Mononuclear cell (primary cell): ENCODE results near the gene AP4B1. TPM values are rescaled to one million over a fixed set of nuclear protein-coding genes. Genes with fewer than 3 reads are reported as not detected.
"Not testable (repeated sequence)": the region's sequence is repeated elsewhere in the genome, so short reads cannot be mapped to it uniquely, and the experiment has no call there.

Source experiments
- H3K27me3 ChIP-seq: 2 replicates; pipeline ENCODE4 v1.6.0; 2011; ENCODE audit warnings: low read length, control low read depth; ENCODE audit not compliant: insufficient read depth
- H3K4me1 ChIP-seq: 2 replicates; pipeline ENCODE4 v1.5.1; 2011; ENCODE audit warnings: mild to moderate bottlenecking, low read length, control low read depth; ENCODE audit not compliant: insufficient read depth
- H3K4me3 ChIP-seq: 2 replicates; pipeline ENCODE4 v1.5.1; 2011; ENCODE audit warnings: mild to moderate bottlenecking, low read length, moderate library complexity
- H3K9me3 ChIP-seq: 2 replicates; pipeline ENCODE4 v1.5.1; 2011; ENCODE audit warnings: low read depth, mild to moderate bottlenecking, control low read depth, low read length
- total RNA-seq: library from RNA; depleted of rRNA; stranded (reverse); fragments of >200 nt; gene quantifications from one replicate; pipeline ENCODE4 v1.2.3, GENCODE V29; 2012

The AP4B1 gene
- 22.4 TPM for total RNA-seq

DNA sequence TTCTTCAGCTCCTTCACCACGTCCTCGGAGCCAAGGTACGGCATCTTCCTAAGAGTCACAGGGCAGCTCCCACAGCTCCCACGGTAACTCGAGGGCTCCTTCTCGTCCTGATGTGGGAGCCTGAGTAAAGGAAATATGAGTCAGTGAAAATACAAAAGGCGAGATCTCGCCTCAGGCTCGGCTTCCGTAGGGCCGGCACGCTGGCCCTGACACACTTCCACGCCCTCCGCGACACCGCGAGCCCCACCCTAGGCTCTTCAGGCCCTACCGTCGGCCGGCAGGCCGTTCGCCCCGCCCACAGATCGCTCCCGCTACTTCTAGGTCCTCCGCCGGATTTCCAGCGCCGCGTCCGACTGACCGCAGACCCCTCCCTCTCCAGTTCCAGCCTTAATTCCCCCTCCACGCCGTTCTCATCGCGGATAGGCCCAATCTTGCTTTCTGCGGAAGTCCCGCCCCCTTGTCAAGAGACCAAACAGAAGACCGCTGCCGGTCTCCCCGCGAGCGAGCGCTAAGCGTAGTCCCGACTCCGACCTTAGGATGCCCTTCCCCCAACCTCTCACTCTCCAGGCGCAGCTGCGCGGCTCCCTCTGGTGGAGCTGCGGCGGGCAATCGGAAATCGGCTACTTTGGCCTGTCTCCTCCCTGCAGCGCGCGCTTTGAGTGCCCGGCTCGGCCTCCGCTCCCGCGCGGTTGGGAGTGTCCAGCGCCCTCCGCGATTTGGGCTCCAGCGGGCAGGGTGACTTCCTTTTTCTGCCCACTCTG is at the start of gene AP4B1, which contains the start of gene DCLRE1B:
Gene AP4B1 (minus strand): TSS at position 126 of the 761 bp plus-strand sequence. CDS start 82 bp downstream, at position 44.
Gene DCLRE1B (plus strand): TSS at position 653 of the 761 bp plus-strand sequence. CDS start 261 bp downstream, outside the sequence.
- Histone ChIP-seq H3K9me3 (no peaks in the 10 kb centered on the region), H3K4me1 (peaks cover 51% of the 10 kb centered on the region), H3K27me3 (no peaks in the 10 kb centered on the region), H3K4me3 (peak within 1 kb of the TSS; percentile 66)

DNA sequence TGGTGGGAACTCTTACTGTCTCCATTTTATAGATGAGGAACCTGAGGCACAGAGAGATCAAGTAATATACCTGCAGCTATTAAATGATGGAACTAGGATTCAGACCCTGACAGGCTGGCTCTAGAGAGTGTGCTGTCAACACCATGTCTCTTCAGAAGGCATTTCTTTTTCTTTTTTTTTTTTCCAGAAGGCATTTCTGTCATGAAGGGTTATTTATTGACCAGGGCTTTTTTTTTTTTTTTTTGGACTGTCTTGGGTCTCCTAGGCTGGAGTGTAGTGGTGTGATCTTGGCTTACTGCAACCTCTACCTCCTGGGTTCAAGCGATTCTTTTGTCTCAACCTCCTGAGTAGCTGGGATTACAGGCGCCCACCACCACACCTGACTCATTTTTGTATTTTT is 47.1 kb upstream of the AP4B1 start:
- Histone ChIP-seq H3K9me3 (no peaks in the 10 kb centered on the region), H3K27me3 (no peaks in the 10 kb centered on the region), H3K4me3 (no peak overlapping the region), H3K4me1 (peaks cover 25% of the 10 kb centered on the region)

DNA sequence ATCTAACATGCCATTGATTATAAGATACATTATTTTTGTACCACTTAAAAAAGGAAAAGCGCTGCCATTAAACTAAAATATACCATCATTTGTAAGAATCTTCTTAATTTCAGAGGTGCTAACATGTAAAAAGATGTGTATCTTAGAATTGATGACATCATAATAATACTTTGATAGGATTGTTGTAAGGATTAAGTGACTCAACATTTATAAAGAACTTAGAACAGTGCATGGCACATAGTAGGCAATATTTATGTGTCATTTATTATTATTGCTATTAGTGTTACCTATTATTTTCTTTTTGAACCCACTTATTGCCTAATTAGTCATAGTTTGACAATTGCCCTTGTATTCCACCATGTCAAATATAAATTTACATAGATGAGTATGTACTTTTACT is 46.3 kb upstream of the AP4B1 start:
- no peaks in the 10 kb centered on the region for H3K9me3 ChIP-seq
- peaks cover 31% of the 10 kb centered on the region for H3K4me1 ChIP-seq
- H3K4me3 ChIP-seq: no peak overlapping the region
- H3K27me3 ChIP-seq: no peaks in the 10 kb centered on the region

DNA sequence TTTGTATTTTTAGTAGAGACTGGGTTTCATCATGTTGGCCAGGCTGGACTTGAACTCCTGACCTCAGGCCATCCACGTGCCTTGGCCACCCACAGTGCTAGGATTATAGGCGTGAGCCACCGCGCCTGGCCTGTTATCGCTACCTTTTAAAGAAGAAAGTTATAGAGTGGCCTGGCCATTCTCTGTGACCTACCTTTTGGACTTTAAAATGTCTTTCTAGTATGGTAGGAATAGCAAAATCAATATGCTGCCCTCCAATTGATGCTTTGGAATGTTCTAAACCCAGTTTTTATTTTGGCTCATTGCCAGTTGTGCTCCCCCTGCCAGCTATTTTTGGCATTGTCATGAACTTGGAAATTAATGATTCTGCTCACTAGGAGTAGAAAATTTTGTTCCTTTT is 44.4 kb upstream of the AP4B1 start:
- H3K4me3 ChIP-seq: no peak overlapping the region
- no peaks in the 10 kb centered on the region for H3K9me3 ChIP-seq
- no peaks in the 10 kb centered on the region for H3K27me3 ChIP-seq
- peaks cover 42% of the 10 kb centered on the region for H3K4me1 ChIP-seq

DNA sequence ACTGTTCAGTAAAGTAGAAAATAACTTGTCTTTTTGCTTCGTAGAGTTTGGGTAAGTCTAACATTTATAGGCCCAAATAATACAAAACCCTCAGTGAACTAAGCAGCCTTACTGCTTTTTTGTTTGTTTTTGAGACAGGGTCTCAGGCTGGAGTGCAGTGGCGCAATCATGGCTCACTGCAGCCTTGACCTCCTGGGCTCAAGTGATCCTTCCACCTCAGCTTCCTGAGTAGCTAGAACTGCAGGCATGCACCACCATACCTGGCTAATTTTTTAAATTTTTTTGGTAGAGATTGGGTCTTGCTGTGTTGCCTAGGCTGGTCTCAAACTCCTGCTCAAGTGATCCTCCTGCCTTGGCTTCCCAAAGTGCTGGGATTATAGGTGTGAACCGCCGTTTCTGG is 43.6 kb upstream of the AP4B1 start:
- H3K4me1 ChIP-seq: peaks cover 49% of the 10 kb centered on the region

DNA sequence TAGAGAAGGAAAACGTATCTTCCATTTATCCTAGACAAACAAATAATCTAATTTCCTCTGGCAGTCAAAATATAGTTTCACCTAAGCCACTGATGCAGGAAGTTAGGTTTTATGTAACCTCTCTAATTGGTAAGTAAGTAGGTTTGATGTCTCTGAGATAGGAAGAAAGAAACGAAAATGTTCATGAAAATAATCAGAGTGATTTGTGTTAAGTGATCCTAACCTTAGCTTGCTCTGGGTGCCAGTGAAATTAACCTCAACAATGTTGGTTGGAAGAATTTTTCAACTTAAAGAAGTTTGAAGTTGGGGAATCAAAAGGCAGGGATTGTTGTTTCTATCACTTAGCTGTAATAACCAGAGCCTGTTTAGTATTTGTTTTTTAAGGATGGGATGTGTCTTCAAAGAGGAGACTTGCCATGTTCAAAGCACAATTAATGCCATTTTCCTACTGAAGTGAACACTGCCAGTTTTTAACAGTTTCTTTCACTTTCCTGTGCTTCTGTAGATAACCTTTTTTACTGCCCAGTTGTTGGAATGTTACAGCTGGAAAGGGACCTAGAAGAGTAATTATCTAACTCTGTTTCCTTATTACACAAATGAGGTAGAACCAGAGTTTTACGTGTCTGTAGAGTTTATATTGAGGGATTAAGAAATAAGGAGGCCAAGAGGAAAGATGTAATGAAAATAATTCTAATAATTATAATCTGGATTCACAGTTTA is 42.9 kb upstream of the AP4B1 start:
- no peak overlapping the region for H3K4me3 ChIP-seq
- H3K4me1 ChIP-seq: peaks cover 49% of the 10 kb centered on the region
- no peaks in the 10 kb centered on the region for H3K27me3 ChIP-seq
- H3K9me3 ChIP-seq: no peaks in the 10 kb centered on the region

More for the DNA sequence above, 43.6 kb upstream of the AP4B1 start:
- H3K4me3 ChIP-seq, H3K27me3 ChIP-seq, H3K9me3 ChIP-seq: not testable (repeated sequence)

DNA sequence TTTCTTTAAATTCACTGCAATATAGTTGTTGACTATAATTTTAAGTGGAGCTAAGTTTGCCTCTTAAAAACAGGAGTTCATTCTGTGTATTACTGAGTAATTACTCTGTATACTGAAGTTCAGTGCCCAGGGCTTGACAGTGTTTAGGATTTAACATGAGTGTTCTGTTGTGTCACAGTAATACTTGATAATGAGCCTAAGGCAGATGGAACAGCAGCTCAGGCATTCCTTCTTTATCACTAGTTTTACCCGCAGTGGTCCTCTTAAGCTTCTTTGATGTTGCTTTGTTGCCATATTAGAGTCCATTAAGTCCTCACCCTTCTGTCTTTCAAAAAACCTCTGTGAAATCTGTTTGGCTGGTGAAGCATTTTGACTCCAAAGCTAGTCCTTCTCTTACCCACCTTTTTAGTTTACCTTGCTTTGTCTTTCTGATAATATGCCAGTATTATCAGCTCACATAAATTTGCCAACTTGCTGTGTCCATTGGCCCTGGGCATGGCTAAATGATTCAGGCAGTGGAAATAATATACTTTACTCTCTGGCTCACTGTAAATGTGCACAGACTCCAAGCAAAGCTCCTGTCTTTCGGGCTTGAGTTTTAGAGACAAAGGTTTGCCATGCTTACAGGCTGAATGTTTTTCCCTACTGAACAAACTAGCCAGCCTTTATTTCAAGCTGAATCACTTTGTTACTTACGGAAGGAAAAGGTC is 42.2 kb upstream of the AP4B1 start:
- H3K9me3 ChIP-seq: no peaks in the 10 kb centered on the region
- no peak overlapping the region for H3K4me3 ChIP-seq
- H3K4me1 ChIP-seq: peaks cover 51% of the 10 kb centered on the region
- no peaks in the 10 kb centered on the region for H3K27me3 ChIP-seq

DNA sequence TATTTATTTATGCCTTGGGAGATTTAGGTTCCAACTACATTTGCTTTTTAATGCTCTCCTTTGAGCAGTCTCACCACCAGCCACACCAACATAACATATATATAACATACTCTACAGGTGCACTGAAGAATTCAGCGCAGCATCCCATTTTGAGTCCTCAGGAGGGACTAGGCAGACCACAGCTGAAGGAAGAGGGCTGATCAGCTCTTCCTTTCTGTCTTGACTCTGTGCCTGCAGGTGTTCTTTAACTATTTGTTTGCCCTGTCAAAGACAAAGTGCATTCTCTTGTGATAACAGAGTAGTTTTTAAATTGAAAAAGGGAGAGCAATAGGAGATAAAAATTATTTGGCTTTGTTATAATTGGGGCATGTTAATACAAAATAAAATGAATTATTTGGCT is 41.5 kb upstream of the AP4B1 start:
- no peaks in the 10 kb centered on the region for H3K9me3 ChIP-seq
- no peaks in the 10 kb centered on the region for H3K27me3 ChIP-seq
- no peak overlapping the region for H3K4me3 ChIP-seq
- H3K4me1 ChIP-seq: peaks cover 50% of the 10 kb centered on the region

DNA sequence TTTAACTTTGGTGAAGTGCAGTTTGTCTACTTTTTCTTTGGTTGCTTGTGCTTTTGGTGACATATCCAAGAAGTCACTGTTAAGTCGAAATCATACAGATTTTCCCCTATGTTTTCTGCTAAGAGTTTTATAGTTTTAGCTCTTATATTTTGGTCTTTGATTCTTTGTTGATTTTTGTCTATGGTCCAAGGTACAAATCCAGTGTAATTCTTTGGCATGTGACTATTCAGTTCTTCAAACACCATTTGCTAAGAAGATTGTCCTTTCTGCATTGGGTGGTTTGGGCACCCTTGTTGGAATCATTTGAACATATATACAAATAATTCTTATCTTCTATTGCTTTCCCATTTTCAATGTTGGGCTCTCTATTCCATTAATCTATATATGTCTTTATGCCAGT is 40.7 kb upstream of the AP4B1 start:
- Histone ChIP-seq H3K9me3 (no peaks in the 10 kb centered on the region), H3K4me3 (no peak overlapping the region), H3K4me1 (peaks cover 58% of the 10 kb centered on the region), H3K27me3 (no peaks in the 10 kb centered on the region)

DNA sequence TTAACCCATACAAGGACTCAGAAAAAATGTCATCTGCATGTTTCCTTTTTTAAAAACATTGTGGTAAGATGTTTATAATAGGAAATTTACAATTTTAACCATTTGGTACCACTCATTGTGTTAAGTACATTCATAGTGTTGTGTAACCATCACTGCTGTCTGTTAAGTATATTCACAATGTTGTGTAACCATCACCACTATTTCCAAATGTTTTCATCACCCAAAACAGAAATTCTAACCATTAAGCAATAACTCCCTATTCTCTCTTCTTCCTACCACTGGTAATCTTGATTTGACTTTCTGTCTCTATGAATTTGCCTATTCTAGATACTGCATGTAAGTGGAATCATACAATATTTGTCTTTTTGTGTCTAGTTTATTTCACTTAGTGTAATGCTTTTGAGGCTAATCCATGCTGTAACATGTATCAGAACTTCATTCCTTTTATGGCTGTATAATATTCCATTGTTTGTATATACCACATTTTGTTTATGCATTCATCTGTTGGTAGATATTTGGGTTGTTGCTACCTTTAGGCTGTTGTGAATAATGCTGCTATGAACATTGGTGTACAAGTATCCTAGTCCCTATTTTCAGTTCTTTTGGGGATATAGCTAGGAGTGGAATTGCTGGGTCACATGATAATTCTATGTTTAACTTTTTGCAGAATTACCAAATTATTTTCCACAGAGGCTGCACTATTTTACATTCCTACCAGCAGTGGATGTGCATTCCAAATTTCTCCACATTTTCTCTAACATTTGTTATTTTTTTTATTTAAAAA is 38.6 kb upstream of the AP4B1 start:
- Histone ChIP-seq H3K4me3 (no peak overlapping the region), H3K27me3 (no peaks in the 10 kb centered on the region), H3K4me1 (peaks cover 70% of the 10 kb centered on the region), H3K9me3 (no peaks in the 10 kb centered on the region)

DNA sequence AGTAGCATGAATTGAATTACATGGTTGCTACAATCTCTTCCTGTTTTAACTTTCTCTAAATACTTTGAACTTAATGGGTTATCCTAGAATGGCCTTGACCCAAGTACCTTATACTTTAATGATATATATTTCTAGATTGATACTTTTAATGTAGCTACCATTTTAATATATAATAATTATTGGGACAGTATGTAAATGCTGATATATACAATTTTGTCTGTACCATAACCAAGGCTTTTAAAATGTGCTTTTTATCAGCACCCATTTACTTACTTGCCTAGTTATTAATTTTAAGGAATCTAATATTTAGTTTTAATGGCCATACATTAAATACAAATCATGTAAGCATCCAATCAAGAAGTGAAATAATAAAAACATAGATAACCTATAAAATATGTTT is 37.9 kb upstream of the AP4B1 start:
- no peaks in the 10 kb centered on the region for H3K9me3 ChIP-seq
- H3K4me1 ChIP-seq: peaks cover 72% of the 10 kb centered on the region
- no peaks in the 10 kb centered on the region for H3K27me3 ChIP-seq
- H3K4me3 ChIP-seq: no peak overlapping the region

DNA sequence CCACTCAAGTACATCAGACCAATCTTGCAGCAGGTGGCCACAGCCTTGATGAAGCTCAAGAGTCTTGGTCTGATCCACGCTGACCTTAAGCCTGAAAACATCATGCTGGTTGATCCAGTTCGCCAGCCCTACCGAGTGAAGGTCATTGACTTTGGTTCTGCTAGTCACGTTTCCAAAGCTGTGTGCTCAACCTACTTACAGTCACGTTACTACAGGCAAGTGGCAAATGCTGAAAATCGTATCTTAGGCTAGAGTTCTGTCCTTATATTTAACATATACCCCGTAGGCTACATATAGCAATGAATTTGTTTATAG is 36.6 kb upstream of the AP4B1 start:
- Histone ChIP-seq H3K27me3 (no peaks in the 10 kb centered on the region), H3K9me3 (no peaks in the 10 kb centered on the region), H3K4me3 (no peak overlapping the region), H3K4me1 (peaks cover 73% of the 10 kb centered on the region)

DNA sequence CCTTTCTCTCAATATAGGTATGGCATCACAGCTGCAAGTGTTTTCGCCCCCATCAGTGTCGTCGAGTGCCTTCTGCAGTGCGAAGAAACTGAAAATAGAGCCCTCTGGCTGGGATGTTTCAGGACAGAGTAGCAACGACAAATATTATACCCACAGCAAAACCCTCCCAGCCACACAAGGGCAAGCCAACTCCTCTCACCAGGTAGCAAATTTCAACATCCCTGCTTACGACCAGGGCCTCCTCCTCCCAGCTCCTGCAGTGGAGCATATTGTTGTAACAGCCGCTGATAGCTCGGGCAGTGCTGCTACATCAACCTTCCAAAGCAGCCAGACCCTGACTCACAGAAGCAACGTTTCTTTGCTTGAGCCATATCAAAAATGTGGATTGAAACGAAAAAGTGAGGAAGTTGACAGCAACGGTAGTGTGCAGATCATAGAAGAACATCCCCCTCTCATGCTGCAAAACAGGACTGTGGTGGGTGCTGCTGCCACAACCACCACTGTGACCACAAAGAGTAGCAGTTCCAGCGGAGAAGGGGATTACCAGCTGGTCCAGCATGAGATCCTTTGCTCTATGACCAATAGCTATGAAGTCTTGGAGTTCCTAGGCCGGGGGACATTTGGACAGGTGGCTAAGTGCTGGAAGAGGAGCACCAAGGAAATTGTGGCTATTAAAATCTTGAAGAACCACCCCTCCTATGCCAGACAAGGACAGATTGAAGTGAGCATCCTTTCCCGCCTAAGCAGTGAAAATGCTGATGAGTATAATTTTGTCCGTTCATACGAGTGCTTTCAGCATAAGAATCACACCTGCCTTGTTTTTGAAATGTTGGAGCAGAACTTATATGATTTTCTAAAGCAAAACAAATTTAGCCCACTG is 36.0 kb upstream of the AP4B1 start:
- H3K4me1 ChIP-seq: peaks cover 73% of the 10 kb centered on the region
- H3K4me3 ChIP-seq: no peak overlapping the region
- no peaks in the 10 kb centered on the region for H3K27me3 ChIP-seq
- no peaks in the 10 kb centered on the region for H3K9me3 ChIP-seq

DNA sequence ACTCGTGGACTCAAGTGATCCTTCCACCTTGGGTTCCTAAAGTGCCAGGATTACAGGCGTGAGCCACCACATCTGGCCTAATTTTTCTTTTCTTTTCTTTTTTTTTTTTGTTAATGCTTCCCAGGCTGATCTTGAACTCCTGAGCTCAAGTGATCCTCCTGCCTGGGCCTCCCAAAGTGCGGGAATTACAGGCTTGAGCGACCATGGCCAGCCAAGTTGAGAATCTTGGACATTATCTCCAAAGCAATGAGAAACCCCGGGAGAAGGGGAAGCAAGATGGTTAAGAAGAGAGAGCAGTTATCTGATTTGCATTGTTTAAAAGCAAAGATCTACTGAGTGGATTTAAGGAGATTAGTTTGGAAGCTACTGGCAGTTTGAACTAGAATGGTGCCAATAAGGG is 33.6 kb upstream of the AP4B1 start:
- no peaks in the 10 kb centered on the region for H3K27me3 ChIP-seq
- H3K4me1 ChIP-seq: peaks cover 79% of the 10 kb centered on the region
- no peak overlapping the region for H3K4me3 ChIP-seq
- H3K9me3 ChIP-seq: no peaks in the 10 kb centered on the region
